Measurements from ENCODE around the gene ATG4D. TPM values are rescaled to one million over a fixed set of nuclear protein-coding genes. Genes with fewer than 3 reads are reported as not detected.

Gene ATG4D
- total and polyA plus RNA-seq, 10 of the 15 experiments (the other 5 are each of a cell fraction or from before 2014, with no cell fraction given) = 0.39 to 28.7 (median 13.4) TPM

- TF ChIP-seq ZBTB4 (CRISPR knock-in tag; IDR thresholded peaks at IDR 0.05) (no peak), HDAC6 (IDR thresholded peaks at IDR 0.05; ENCODE audit: unreplicated experiment) (no peak), TBL1XR1 (IDR thresholded peaks at IDR 0.05; ENCODE audit: low read depth, low read length) (peak; percentile 86), ZBTB11 (CRISPR knock-in tag; IDR thresholded peaks at IDR 0.05) (peak; percentile 57), HDGF (IDR thresholded peaks at IDR 0.05) (peak; percentile 33; the same call in 1 of the 2 replicates), IKZF2 (IDR thresholded peaks at IDR 0.05) (peak; percentile 57 to 77), ZBTB40 (IDR thresholded peaks at IDR 0.05; ENCODE audit: borderline replicate concordance) (no peak), RELA (IDR thresholded peaks at IDR 0.05; ENCODE audit: borderline replicate concordance, partially characterized antibody) (peak; percentile 58), EED (IDR thresholded peaks at IDR 0.05; ENCODE audit: low read depth) (peak; percentile 62), SUZ12 (IDR thresholded peaks at IDR 0.05; ENCODE audit: unreplicated experiment) (no peak)
Observed at GRCh38 chr19:10565567-10566407, 22.1 kb downstream of the ATG4D start, which contains the start of gene KRI1 (continued).

All from GM12878 (cell line).